ENCODE data around the gene OBP2A.
"Not testable (repeated sequence)": the region's sequence is repeated elsewhere in the genome, so short reads cannot be mapped to it uniquely, and the experiment has no call there.

The OBP2A gene

DNA sequence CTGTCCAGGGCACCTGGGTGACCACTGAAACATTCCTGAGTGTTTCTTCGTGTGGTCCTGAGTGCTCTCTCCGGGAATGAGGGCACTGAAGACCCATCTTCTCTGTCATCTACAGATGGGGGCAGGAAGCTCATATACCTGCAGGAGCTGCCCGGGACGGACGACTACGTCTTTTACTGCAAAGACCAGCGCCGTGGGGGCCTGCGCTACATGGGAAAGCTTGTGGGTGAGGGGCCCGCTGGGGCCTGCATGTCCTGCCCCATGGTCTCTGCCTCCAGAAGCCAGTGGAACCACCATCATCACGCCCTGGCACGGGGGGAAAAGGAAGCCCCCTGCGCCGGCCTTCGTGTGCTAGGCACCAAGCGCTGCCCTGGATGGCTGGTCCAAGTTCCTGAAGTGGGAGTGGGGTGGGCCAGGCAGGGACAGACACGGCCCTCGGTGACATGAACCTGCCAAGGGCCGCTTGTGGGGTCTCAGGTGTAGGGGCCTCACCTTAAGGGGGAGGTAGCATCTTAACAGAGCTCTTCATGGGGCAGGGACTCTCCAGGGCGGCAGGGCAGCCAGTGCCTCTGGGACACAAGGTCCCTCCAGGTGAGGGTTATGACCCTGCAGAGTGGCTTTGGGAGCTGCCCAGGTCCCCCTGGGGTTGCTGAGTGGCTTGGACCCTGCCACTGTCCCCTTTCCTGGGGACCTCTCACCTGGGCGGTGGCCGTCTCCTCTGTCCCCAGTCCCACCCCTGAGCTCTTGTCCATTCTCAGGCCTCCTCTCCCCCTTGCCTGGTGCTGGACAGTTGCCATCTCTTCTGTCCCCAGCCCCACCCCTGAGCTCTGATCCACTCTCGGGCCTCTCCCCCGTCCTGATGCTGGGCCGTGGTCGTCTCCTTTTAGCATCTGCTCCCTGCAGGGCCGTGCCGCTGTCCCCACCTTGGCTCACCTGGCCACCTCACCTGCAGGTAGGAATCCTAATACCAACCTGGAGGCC lies 2.1 kb downstream of the OBP2A start:
- TF ChIP-seq, protein P1, sequence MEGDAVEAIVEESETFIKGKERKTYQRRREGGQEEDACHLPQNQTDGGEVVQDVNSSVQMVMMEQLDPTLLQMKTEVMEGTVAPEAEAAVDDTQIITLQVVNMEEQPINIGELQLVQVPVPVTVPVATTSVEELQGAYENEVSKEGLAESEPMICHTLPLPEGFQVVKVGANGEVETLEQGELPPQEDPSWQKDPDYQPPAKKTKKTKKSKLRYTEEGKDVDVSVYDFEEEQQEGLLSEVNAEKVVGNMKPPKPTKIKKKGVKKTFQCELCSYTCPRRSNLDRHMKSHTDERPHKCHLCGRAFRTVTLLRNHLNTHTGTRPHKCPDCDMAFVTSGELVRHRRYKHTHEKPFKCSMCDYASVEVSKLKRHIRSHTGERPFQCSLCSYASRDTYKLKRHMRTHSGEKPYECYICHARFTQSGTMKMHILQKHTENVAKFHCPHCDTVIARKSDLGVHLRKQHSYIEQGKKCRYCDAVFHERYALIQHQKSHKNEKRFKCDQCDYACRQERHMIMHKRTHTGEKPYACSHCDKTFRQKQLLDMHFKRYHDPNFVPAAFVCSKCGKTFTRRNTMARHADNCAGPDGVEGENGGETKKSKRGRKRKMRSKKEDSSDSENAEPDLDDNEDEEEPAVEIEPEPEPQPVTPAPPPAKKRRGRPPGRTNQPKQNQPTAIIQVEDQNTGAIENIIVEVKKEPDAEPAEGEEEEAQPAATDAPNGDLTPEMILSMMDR (IDR thresholded peaks at IDR 0.05; ENCODE audit: borderline replicate concordance, insufficient read depth, low read depth, low read length) = no peak
- H3K4me3 ChIP-seq (ENCODE audit: low read depth, low read length) = no peak overlapping the region

GRCh38 chr9:135549478-135550343 lies 3.8 kb downstream of the OBP2A start:
- not testable (repeated sequence) for H3K4me3 ChIP-seq (ENCODE audit: low read depth, low read length)

DNA sequence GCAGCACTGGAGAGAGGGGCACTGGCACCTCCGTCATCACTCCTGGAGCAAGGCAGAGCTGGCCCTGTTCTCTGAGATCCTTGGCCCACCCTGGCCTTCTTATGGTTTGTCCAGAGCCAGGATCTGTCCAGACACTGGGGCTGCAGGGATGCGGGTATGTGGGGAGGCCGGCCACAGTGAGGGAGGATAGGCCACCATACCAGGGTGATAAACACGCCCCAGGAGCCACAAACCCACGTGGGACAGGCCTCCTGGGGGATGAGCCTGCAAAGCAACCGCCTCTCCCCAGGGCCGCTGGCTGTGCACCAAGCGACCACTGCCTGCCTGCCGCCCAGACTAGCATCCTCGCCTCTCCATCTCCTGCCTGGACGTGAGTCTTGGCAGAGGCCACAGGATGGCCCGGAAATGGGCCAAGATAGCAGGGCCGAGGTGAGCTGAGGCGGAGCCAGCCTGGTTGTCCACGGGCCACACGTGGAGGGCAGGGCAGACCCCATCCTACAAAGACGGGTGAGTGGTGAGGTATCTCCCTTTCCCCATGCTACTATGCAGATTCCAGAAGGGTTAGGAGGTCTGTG lies 4.5 kb downstream of the OBP2A start:
- no peak overlapping the region for H3K4me3 ChIP-seq (ENCODE audit: low read depth, low read length)
- TF ChIP-seq, protein P1 (IDR thresholded peaks at IDR 0.05; ENCODE audit: borderline replicate concordance, insufficient read depth, low read depth, low read length) = no peak

- TF ChIP-seq, protein P1 (IDR thresholded peaks at IDR 0.05; ENCODE audit: borderline replicate concordance, insufficient read depth, low read depth, low read length) = no peak
- no peak overlapping the region for H3K4me3 ChIP-seq (ENCODE audit: low read depth, low read length)
Measured at GRCh38 chr9:135551031-135551430, 5.1 kb downstream of the OBP2A start.

- H3K4me3 ChIP-seq (ENCODE audit: low read depth, low read length) = no peak overlapping the region
- TF ChIP-seq, protein P1 (IDR thresholded peaks at IDR 0.05; ENCODE audit: borderline replicate concordance, insufficient read depth, low read depth, low read length) = no peak
Measured at GRCh38 chr9:135551456-135551855, 5.5 kb downstream of the OBP2A start.

DNA sequence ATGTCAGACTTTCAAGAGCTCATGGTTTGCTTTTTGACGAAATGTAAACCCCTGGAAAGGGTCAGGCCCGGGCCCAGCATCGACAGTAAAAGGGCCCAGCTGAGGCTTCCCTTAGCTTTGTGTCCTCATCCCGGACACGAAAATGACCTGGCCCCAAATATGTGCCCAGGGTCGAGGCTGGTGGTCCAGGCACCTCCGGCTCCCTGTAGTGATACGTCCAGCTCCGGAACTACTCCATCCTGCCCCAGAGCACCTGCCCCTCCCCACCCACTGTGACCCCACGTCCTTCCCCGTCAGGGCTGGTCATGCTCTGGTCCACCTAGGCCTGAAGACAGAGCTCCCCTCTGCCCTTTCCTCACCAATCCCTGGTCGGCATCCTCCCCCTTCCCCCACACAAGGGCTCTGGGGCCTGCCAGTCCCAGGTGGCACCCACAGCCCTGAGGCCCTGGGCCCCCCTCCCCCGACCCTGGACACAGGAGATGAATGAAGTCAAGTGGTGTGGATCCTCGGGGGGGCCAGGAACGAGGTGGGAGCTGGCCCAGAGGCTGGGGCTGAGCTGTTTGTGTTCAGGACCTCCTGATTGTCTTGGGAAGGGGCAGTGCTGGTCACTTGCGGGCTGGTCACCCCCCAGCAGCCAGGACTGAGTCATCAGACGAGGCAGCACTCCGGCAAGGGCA lies 6.2 kb downstream of the OBP2A start:
- no peak overlapping the region for H3K4me3 ChIP-seq (ENCODE audit: low read depth, low read length)
- TF ChIP-seq, protein P1 (IDR thresholded peaks at IDR 0.05; ENCODE audit: borderline replicate concordance, insufficient read depth, low read depth, low read length) = no peak

Measured in GM12875 (cell line).